Omental fat pad (tissue), 4 donors: ENCODE measurements around the gene ZNF592. TPM values are rescaled to one million over a fixed set of nuclear protein-coding genes. Genes with fewer than 3 reads are reported as not detected.

ENCODE experiments used
- ATAC-seq: fragments of 150-250 bp; one replicate; pipeline ENCODE4 v1.9.1; 2016; ENCODE audit warnings: mild to moderate bottlenecking, moderate library complexity; ENCODE audit not compliant: low FRiP score
- DNase-seq: peaks from one replicate; pipeline ENCODE4 v3.0.0-alpha.2; 2019; ENCODE audit warnings: low spot score
- CTCF ChIP-seq, 3 donors: fragments of 450-650 bp; IDR thresholded peaks; one replicate each; pipeline ENCODE4 v1.5.1; 2016 to 2017; ENCODE audit warnings: antibody characterized with exemption in 3 of 3, mild to moderate bottlenecking in 3 of 3, moderate library complexity in 2 of 3
- total RNA-seq, 4 donors: library from RNA; depleted of rRNA; stranded (reverse); fragments of >200 nt; gene quantifications; one replicate each; pipeline ENCODE4 v1.1.0, GENCODE V29; 2016

Gene ZNF592
- total RNA-seq, 4 donors from 2014 or later: 13.7 to 22.8 (median 20.0) TPM

GRCh38 chr15:84778194-84778593, 29.8 kb downstream of the ZNF592 start:
- no peak for TF ChIP-seq CTCF (IDR thresholded peaks at IDR 0.05)
- no peak for ATAC-seq
- DNase-seq: no peak

GRCh38 chr15:84780492-84780891, 32.1 kb downstream of the ZNF592 start:
- ATAC-seq (no peak), DNase-seq (no peak)
- TF ChIP-seq CTCF (IDR thresholded peaks at IDR 0.05): no peak

- no peak for TF ChIP-seq CTCF (IDR thresholded peaks at IDR 0.05)
- ATAC-seq: no peak
- no peak for DNase-seq
Observed at GRCh38 chr15:84781495-84781894, 33.1 kb downstream of the ZNF592 start.

GRCh38 chr15:84782346-84782745, 34.0 kb downstream of the ZNF592 start:
- no peak for TF ChIP-seq CTCF (IDR thresholded peaks at IDR 0.05)
- ATAC-seq (no peak), DNase-seq (no peak)

GRCh38 chr15:84783493-84784251, 35.3 kb downstream of the ZNF592 start:
- ATAC-seq (no peak), DNase-seq (no peak)
- no peak for TF ChIP-seq CTCF (IDR thresholded peaks at IDR 0.05)

- ATAC-seq (no peak), DNase-seq (no peak)
- no peak for TF ChIP-seq CTCF (IDR thresholded peaks at IDR 0.05)
Observed at GRCh38 chr15:84784262-84784661, 35.9 kb downstream of the ZNF592 start.

GRCh38 chr15:84785053-84785452, 36.7 kb downstream of the ZNF592 start:
- TF ChIP-seq CTCF (IDR thresholded peaks at IDR 0.05): no peak
- no peak for ATAC-seq
- DNase-seq: no peak
